Endothelial cell (in vitro differentiated cells): ENCODE measurements around the gene FMC1. TPM values are rescaled to one million over a fixed set of nuclear protein-coding genes. Genes with fewer than 3 reads are reported as not detected.

ENCODE experiments used
- DNase-seq: peaks from one replicate; pipeline ENCODE4 v3.0.0; 2021; ENCODE audit warnings: low spot score
- H3K27ac Mint-ChIP-seq: one replicate; pipeline ENCODE4 v1.8.0; 2021; ENCODE audit warnings: mixed read lengths, inconsistent platforms; ENCODE audit not compliant: unreplicated experiment
- H3K27me3 Mint-ChIP-seq: one replicate; pipeline ENCODE4 v1.8.0; 2021; ENCODE audit warnings: mild to moderate bottlenecking, moderate library complexity, mixed read lengths, inconsistent platforms; ENCODE audit not compliant: unreplicated experiment
- H3K36me3 Mint-ChIP-seq: one replicate; pipeline ENCODE4 v1.8.0; 2021; ENCODE audit warnings: mild to moderate bottlenecking, low read depth, mixed read lengths, inconsistent platforms; ENCODE audit not compliant: unreplicated experiment
- H3K4me1 Mint-ChIP-seq: one replicate; pipeline ENCODE4 v1.8.0; 2021; ENCODE audit warnings: mild to moderate bottlenecking, mixed read lengths, inconsistent platforms; ENCODE audit not compliant: unreplicated experiment
- H3K4me3 Mint-ChIP-seq: one replicate; pipeline ENCODE4 v1.8.0; 2021; ENCODE audit warnings: mild to moderate bottlenecking, mixed read lengths, inconsistent platforms; ENCODE audit not compliant: unreplicated experiment
- H3K9me3 Mint-ChIP-seq: one replicate; pipeline ENCODE4 v1.8.0; 2021; ENCODE audit warnings: mixed read lengths, inconsistent platforms; ENCODE audit not compliant: unreplicated experiment
- total RNA-seq: library from RNA; stranded (reverse); fragmentation: NEBNext Ultra II Directional; extraction: Animal tissue kit (Norgen Biotek cat#: 25700); gene quantifications from one replicate; pipeline ENCODE4 v1.2.1, GENCODE V29; 2021; ENCODE audit not compliant: unreplicated experiment
- TF ChIP-seq, protein P1 (sequence below): fragments of 200-600 bp; sonication (generic); IDR thresholded peaks from one replicate; pipeline ENCODE4 v1.5.0; 2021; ENCODE audit warnings: antibody characterized with exemption; ENCODE audit not compliant: unreplicated experiment

FMC1 gene
- total RNA-seq, 1 donor from 2014 or later, result 9.0 TPM

DNA sequence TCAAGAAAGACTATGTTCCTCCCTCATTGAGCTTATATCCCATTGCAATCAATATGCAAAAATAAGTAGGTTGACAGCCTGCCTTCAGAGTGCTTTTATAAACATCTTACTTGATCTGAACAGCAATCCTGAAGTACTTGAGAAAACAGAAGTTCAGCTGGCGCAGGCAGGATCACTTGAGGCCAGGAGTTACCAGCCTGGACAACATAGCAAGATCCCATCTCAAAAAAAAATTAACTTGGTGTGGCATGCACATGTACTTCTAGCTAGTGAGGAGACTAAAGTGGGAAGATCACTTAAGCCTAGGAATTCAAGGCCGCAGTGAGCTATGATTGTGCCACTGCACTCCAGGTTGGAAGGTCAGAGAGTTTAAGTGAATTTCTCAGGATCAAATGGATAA is 48.6 kb downstream of the FMC1 start:
- Mint-ChIP-seq H3K36me3 (peaks cover 14% of the 10 kb centered on the region), H3K4me1 (peaks cover 5% of the 10 kb centered on the region), H3K4me3 (no peak overlapping the region), H3K9me3 (no peaks in the 10 kb centered on the region), H3K27me3 (no peaks in the 10 kb centered on the region), H3K27ac (no peak overlapping the region)
- TF ChIP-seq, protein P1, sequence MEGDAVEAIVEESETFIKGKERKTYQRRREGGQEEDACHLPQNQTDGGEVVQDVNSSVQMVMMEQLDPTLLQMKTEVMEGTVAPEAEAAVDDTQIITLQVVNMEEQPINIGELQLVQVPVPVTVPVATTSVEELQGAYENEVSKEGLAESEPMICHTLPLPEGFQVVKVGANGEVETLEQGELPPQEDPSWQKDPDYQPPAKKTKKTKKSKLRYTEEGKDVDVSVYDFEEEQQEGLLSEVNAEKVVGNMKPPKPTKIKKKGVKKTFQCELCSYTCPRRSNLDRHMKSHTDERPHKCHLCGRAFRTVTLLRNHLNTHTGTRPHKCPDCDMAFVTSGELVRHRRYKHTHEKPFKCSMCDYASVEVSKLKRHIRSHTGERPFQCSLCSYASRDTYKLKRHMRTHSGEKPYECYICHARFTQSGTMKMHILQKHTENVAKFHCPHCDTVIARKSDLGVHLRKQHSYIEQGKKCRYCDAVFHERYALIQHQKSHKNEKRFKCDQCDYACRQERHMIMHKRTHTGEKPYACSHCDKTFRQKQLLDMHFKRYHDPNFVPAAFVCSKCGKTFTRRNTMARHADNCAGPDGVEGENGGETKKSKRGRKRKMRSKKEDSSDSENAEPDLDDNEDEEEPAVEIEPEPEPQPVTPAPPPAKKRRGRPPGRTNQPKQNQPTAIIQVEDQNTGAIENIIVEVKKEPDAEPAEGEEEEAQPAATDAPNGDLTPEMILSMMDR, result no peak
- DNase-seq, result no peak

DNA sequence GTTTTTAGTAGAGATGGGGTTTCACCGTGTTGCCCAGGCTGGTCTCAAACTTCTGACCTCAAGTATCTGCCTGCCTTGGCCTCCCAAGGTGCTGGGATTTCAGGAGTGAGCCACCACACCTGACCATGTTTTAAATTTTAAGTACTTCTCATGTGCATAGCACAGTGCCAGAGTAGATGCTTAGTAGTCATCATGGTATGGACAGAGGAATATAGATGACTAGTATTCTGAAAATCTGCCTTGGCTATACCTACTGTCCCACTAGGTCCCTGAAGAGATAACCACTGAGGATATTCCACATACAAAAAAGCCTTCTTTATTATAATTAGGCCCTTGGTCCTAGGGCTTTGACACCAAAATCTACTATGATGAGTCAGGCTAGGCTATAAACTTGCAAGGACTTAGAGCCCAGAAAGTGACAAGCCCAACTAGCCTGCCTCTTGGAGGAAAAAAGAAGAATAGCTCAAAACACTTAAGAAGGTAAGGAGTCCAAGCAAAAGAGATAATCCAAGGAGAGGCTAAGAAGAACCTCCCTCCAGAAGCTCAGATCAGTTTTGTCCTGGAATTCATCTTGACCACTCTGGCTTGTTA is 52.6 kb downstream of the FMC1 start:
- TF ChIP-seq, protein P1, result no peak
- no peak overlapping the region for H3K27ac Mint-ChIP-seq
- no peak overlapping the region for H3K4me3 Mint-ChIP-seq
- H3K9me3 Mint-ChIP-seq, result no peaks in the 10 kb centered on the region
- no peaks in the 10 kb centered on the region for H3K27me3 Mint-ChIP-seq
- DNase-seq, result no peak
- H3K4me1 Mint-ChIP-seq, result no peaks in the 10 kb centered on the region
- H3K36me3 Mint-ChIP-seq, result peaks cover 9% of the 10 kb centered on the region

DNA sequence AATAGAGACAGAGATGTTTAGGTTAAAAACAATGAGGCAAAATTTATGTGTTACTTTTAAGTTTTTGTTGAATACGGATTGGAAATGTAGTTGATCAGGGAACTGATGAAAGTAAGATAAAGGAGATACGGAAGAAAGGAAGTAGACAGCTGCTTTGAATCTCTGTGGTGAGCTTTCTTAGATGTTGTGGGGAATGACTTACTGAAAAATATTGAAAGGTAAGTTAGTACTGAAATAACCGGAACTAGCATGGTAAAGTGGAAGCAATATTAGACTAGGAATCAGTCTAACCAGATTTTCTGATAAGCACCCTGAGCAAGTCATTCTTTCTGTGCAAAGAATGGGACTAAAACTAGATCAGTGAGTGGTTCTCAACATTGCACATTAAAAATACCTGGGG is 53.4 kb downstream of the FMC1 start:
- Mint-ChIP-seq H3K4me1 (no peaks in the 10 kb centered on the region), H3K9me3 (no peaks in the 10 kb centered on the region), H3K27ac (peak overlapping the region; percentile 4), H3K27me3 (no peaks in the 10 kb centered on the region), H3K36me3 (peaks cover 9% of the 10 kb centered on the region), H3K4me3 (no peak overlapping the region)
- no peak for DNase-seq
- TF ChIP-seq, protein P1, result no peak

Other genes with a start within 250 kb of the FMC1 start
- gene ZC3HAV1, start 231.6 kb upstream of the FMC1 start, total RNA-seq, result 50.7 TPM
- 22.2 TPM for gene UBN2, start 110.1 kb upstream of the FMC1 start, total RNA-seq
- gene LUC7L2, start 18.6 kb downstream of the FMC1 start, total RNA-seq, result 83.5 TPM
- gene KLRG2, start 142.3 kb downstream of the FMC1 start, total RNA-seq, result 0.23 TPM
- not detected for gene CLEC2L, start 182.3 kb downstream of the FMC1 start, total RNA-seq